H1 (cell line): Measurements from ENCODE around the gene PIAS2. TPM values are rescaled to one million over a fixed set of nuclear protein-coding genes. Genes with fewer than 3 reads are reported as not detected.

Experiments
- BRCA1 ChIP-seq: IDR thresholded peaks from 2 replicates; pipeline ENCODE4 v1.6.1; 2012; ENCODE audit warnings: low read depth, low read length, improper control_type of control experiment
- CTCF ChIP-seq, 3 experiments: IDR thresholded peaks; 1 replicate in 2 of 3; 2 replicates in 1 of 3; pipeline versions ENCODE4 v1.5.1 to v1.6.1; 2011; ENCODE audit warnings: low read length in 3 of 3, mild to moderate bottlenecking in 3 of 3, inconsistent platforms in 2 of 3, low read depth in 1 of 3, moderate library complexity in 1 of 3; ENCODE audit not compliant: insufficient read depth in 1 of 3; ENCODE audit errors: control extremely low read depth in 1 of 3
- GTF2F1 ChIP-seq: IDR thresholded peaks from 2 replicates; pipeline ENCODE4 v1.6.1; 2012; ENCODE audit warnings: low read depth, low read length, improper control_type of control experiment, borderline replicate concordance
- MAX ChIP-seq: IDR thresholded peaks from 2 replicates; pipeline ENCODE4 v1.6.1; 2012; ENCODE audit warnings: inconsistent platforms
- NANOG ChIP-seq: IDR thresholded peaks from 2 replicates; pipeline ENCODE4 v1.6.1; 2011; ENCODE audit warnings: low read length, low read depth, mild to moderate bottlenecking, inconsistent platforms; ENCODE audit not compliant: insufficient read depth, poor library complexity, severe bottlenecking
- POLR2A ChIP-seq, 2 experiments: IDR thresholded peaks; 1 replicate in 1 of 2; 2 replicates in 1 of 2; pipeline ENCODE4 v1.6.1; 2011; ENCODE audit warnings: low read depth in 2 of 2, low read length in 2 of 2, mild to moderate bottlenecking in 2 of 2; ENCODE audit errors: control extremely low read depth in 1 of 2
- RNF2 ChIP-seq: fragments of 200-900, 300-1000 bp; sonication (generic); IDR thresholded peaks from 2 replicates; pipeline ENCODE4 v1.7.1; 2016; ENCODE audit warnings: borderline replicate concordance, low read depth, mild to moderate bottlenecking, antibody characterized with exemption, low read length; ENCODE audit not compliant: poor library complexity, severe bottlenecking; ENCODE audit errors: missing control alignments
- RXRA ChIP-seq: IDR thresholded peaks from 2 replicates; pipeline ENCODE4 v1.6.1; 2011; ENCODE audit warnings: low read depth, mild to moderate bottlenecking, low read length, moderate library complexity; ENCODE audit not compliant: insufficient read depth
- SIX5 ChIP-seq: IDR thresholded peaks from 2 replicates; pipeline ENCODE4 v1.6.1; 2011; ENCODE audit warnings: mild to moderate bottlenecking, low read depth, low read length
- polyA plus RNA-seq, 7 experiments: library from polyadenylated mRNA; depleted of rRNA in 3 of 7; stranded (reverse) in 5 of 7; unstranded in 2 of 7; fragments of >200 nt in 5 of 7; fragments of 200-250 nt in 2 of 7; gene quantifications; 1 replicate in 5 of 7; 2 replicates in 1 of 7; 4 replicates in 1 of 7; pipeline versions ENCODE4 v1.2.1 to v1.2.3, GENCODE V29; 2011 to 2013; ENCODE audit warnings: missing spikeins in 2 of 7, mixed read lengths in 2 of 7
- total RNA-seq: library from RNA; stranded (reverse); fragmentation: NEBNext Ultra II Directional; extraction: Animal tissue kit (Norgen Biotek cat#: 25700); gene quantifications from 2 replicates; pipeline ENCODE4 v1.2.1, GENCODE V29; 2021

PIAS2 gene
- total and polyA plus RNA-seq, 2 of the 8 experiments (the other 6 are each of a cell fraction or from before 2014, with no cell fraction given), result 20.1 to 53.9 TPM

- TF ChIP-seq CTCF (IDR thresholded peaks at IDR 0.05; ENCODE audit: control extremely low read depth in 1 of 3, insufficient read depth in 1 of 3, low read depth in 1 of 3, low read length in 3 of 3) (no peak), GTF2F1 (no peak), POLR2A (IDR thresholded peaks at IDR 0.05; ENCODE audit: control extremely low read depth in 1 of 2, low read depth in 2 of 2, low read length in 2 of 2) (no peak), MAX (no peak), NANOG (no peak), SIX5 (no peak), RNF2 (no peak), BRCA1 (no peak), RXRA (no peak)
These were observed 95.2 kb downstream of the PIAS2 start (continued) for GRCh38 chr18:46821856-46822711.
